Breast epithelium (tissue), 3 donors: Measurements from ENCODE around the gene KCNG2.

Experiments used
- POLR2A ChIP-seq: fragments of 450-650 bp; IDR thresholded peaks from one replicate; pipeline ENCODE4 v1.6.1; 2016; ENCODE audit warnings: antibody characterized with exemption, mild to moderate bottlenecking, moderate library complexity
- TF ChIP-seq, protein P1 (sequence below), 3 donors: fragments of 450-650 bp; IDR thresholded peaks; one replicate each; pipeline ENCODE4 v1.5.1; 2016 to 2017; ENCODE audit warnings: antibody characterized with exemption in 3 of 3, mild to moderate bottlenecking in 3 of 3, moderate library complexity in 3 of 3

DNA sequence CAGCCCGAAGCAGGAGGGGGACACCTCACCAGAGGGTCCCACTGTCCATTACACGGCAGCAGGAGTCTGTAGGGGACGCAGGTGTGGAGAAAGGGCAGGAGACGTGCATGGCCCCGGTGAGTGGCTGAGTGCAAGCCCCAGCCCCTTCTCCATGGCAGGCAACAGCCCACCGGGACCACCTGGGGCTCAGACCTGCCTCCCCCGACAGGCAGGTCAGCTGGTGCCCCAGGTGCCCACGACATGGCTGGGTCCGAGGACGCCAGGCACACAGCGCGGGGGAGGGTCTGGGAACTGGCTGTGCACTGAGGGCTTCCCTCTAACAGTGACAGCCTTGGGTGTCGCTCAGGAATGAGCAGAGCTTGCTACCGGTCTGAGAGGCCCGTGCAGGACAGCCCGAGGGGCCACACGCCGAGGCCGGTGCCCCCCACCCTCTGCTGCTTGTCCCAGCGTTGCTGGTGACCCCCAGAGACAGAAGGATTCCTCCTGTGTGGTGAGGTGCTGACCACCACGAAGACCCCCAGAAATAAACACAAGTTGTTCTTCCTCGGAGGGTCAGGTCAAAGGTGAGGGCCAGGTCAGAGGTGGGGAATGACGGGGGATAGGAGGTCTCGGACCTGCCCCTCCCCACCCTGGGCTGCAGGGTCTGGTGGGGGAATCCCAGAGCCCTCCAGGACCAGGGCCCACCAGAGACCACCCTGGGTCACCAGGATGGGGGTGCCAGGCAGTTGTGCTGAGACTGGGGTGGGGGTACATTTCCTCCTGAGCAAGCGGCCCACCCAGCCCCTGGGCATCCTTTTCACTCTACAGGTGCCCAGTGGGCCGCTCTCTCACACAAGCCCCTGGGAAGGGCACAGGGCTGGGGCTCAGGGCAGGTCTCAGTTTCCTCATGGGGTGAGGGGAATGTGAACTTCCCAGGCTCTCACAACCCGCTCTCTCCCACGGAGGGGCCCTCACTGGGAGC lies 103.2 kb downstream of the KCNG2 start:
- TF ChIP-seq, protein P1, sequence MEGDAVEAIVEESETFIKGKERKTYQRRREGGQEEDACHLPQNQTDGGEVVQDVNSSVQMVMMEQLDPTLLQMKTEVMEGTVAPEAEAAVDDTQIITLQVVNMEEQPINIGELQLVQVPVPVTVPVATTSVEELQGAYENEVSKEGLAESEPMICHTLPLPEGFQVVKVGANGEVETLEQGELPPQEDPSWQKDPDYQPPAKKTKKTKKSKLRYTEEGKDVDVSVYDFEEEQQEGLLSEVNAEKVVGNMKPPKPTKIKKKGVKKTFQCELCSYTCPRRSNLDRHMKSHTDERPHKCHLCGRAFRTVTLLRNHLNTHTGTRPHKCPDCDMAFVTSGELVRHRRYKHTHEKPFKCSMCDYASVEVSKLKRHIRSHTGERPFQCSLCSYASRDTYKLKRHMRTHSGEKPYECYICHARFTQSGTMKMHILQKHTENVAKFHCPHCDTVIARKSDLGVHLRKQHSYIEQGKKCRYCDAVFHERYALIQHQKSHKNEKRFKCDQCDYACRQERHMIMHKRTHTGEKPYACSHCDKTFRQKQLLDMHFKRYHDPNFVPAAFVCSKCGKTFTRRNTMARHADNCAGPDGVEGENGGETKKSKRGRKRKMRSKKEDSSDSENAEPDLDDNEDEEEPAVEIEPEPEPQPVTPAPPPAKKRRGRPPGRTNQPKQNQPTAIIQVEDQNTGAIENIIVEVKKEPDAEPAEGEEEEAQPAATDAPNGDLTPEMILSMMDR (IDR thresholded peaks at IDR 0.05), result no peak
- no peak for TF ChIP-seq POLR2A
